Activated T-helper 1 cell treated with Interleukin-2 at 50 U/mL for 16 hours (primary cell): ENCODE measurements around the gene PDE6C.

Experiments used
- DNase-seq: peaks from one replicate; pipeline ENCODE4 v3.0.0-alpha.2; 2020; ENCODE audit warnings: low read depth

PDE6C gene

DNA sequence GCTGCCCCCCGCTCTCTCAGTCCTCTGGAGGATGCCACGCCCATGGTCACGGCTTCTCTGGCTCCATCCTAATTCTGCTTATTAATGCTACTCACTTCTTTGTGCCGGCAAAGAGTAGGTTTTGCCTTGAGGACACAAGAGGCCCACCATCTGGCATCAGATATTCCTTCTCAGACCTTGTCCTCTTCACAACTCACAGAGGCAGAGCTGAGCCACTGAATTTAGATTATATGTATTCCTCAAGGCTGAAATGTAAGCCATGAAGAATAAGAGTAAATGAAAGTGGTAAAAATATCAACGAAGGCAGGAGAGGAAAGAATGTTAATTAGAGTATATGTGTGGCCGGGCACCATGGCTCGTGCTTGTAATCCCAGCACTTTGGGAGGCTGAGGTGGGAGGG, 17.8 kb upstream of the PDE6C start:
- no peak for DNase-seq

DNA sequence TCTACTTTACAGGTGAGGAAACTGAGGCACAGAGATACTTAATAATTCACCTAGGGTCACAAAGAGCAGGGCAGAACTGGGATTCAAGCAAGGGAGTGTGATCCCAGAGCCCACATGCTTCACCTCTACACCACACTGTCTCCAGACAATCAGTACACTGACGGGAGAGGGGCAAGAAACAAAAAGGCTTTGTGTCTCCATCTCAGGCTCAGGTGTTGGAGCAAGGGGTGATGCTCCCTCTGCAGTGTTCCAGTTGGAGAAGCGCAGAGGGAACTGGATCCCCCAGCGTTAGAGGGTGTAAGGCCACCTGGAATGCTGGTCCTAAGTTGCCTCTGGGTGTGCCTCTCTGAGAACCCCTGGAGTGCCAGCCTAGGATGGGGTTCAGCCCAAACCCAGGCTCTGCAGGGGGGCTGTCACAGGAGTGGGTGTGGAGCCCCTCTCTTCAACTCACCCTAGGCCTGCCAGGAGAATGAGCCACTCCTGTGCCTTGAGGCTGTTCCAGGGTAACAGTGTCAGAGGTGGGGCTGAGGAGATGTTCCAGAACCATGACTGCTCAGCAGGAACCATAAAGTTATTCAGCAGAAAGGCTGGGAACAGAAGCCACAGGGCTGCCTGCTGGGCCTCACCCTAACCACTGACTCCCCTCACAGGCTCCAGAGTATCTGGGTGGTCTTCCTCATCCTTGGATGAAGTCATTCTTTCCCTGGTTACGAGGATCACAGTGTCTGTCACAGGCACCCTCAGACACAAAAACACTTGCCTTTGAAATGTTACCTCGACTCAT, 16.8 kb upstream of the PDE6C start:
- no peak for DNase-seq

DNA sequence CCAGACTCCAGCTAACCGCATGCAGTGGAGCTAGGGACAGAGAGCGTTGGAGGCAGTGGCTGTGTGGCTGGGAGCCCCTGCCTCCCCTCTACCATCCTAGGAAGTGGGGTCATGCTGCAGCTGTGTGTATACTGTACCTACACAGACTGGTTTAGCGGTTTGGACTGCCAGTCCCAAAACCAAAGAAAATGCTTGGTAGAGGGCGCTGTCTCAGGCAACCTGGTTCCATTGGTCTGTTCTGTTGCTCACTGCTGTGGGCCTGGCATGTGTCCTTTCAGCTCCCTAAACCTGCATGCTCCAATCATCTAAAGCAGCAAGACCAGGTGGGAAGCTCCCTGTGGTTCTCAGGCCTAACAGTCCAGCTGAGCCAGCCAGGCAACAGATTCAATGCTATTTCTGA, 15.8 kb upstream of the PDE6C start:
- DNase-seq = no peak

DNA sequence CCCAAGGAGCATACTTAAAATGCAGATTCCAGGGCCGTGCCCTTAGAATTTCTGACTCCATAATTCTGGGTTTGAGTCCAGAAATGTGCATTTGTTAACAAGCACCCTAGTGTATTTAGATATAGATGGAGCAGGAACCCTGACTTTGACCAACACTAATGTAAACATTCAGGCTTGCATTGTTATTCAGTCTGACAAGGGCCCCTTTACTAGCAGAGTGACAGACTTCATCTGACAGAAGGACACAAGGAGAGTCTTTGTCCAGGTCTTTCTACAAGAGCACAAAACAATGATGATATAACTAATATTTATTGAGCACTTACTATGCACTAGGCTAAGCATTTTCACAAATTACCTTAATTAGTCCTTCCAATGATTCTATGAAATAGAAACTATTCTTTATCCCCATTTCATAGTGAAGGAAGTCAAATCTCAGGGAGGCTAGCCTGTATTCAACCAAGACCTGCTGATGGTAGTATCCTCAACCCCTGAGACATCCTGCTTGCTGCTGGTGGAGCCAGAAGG, 15.2 kb upstream of the PDE6C start:
- no peak for DNase-seq

DNA sequence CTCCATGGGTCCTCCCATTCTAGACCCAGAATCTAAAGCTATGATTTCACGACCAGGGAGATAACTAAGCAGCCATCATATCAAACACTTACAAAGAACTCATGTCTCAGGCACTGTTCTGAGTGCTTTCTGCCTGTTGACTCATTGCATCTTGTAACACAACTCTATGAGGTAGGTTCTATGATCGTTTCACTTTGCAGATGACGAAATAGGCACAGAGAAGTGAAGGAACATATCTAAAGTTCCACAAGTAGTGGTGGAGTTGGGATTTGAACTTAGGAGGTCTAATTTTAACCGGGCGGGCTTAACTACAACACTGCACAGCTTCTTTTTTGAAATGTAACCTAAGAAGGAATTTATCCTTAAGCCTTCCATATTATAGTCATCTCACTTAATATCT, 14.2 kb upstream of the PDE6C start:
- DNase-seq = no peak

DNA sequence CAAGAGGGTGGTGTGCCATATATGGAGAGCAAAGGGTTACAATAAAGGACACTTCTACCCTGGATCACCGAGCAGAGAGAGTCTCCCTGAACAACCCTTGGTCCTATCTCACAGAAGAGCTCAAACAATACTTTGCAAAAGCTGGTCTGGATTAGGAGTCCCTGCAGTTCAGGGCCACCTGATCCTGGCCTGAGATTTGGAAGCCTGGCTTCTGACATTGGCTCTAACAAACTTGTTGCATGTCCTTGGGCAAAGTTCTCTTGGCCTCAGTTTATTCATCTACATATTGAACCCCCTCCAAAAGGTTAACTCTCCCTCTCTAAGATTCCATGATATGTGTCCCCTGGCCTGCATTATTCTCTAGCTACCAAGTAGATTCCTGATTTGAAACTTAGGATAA, 13.0 kb upstream of the PDE6C start:
- DNase-seq = no peak

DNA sequence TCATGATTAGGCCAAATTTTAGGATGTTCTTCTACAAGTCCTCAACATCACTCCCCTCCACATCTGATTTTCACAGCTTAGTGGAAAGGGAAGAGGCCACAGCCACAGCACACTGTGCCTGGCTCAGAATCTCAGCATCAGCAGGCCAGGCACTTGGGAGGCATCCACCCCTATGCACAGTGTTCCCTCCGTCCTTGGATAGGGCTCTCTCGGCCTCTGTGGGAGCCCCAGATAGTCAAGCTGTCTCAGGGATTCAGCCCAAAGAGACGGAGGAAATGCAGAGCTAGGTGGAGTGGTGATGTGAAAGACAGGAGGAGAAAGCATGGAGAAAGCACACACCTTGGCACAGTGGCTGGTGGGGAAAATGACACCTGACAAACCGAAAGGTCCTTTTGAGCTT, 12.6 kb upstream of the PDE6C start:
- DNase-seq = no peak

DNA sequence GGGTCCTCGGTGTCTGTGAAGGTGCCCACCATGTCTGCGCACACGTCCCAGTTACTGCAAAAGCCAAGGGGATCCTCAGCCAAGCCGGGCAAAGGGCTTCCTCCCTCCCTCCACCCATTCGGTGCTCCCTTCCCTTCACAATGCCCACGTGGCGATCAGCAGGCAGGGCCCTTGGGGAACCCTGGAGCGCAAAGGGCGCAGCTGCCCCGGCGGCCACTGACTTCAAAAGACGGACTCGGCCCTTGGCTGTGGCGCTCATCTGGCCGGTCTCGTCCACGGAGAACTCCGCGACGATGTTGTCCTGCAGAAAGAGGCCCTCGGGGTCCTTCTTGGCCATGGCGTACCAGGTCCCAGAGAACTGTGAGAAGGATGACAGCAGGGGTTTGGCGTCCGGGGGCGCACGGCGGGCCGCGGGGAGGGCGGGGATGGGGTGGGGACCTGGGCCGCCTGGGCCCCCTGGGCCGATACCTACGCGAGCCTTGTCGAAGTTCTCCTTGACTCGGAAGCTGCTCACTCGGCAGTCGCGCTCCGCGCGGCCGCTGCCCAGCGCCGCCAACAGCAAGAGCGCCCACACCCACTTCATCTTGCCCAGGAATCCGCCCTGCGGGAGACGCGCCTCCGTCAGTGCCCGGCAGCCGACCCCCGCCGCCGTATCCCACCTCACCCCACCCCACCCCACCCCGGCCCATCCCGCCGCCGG, 11.7 kb upstream of the PDE6C start:
- no peak for DNase-seq

DNA sequence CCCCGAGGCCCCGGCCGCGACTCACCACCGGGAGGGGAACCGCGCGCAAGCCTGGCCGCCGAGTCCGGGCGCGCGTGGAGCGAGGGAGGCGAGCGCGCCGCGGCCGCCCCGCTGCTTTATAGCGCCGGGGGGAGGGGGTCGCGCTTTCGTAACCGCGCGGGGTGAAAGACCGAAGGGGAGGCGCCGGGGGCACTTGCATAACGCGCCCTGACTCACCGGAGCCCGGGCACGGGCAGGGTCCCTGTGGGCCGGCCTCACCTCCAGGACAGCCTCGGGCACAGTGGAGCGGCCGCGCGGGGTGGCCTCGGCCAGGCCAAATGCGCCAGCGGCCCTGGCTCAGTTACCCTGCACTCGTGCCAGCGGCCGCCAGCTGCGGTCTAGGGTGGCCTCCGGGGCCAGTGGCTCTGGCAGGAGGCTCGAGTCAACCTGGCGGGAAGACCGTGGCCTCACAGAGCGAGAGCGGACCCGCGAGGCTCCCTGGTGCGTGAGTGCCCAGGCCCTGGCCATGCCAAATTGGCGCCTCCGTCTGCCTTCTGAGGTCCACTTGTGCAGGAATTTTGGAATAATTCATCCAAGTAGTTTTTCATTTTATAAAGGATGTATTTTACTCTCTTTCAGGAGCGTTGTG, 11.1 kb upstream of the PDE6C start, which contains the start of gene RBP4:
RBP4 (minus strand) TSS at position 90 of the 628 bp plus-strand sequence. CDS start 207 bp downstream, outside the sequence.
- DNase-seq = no peak

DNA sequence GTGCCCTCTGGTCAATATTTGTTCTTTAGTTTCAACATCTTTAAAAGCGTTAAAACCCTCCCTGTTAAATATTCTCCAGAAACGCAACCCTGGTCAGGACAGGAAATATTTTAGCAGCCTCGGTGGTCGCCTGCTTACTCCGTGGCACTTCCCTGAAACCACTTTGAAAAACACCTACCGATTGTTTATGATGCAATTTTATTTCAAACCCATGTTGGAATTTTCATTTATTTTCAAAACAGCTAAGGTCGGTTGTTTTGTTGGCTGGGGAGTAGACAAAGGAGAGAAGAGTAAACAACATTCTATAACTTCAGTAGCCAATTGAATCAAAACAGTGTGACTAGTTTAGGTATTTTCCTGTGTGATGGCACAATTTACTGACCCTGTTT, 10.6 kb upstream of the PDE6C start:
- no peak for DNase-seq

DNA sequence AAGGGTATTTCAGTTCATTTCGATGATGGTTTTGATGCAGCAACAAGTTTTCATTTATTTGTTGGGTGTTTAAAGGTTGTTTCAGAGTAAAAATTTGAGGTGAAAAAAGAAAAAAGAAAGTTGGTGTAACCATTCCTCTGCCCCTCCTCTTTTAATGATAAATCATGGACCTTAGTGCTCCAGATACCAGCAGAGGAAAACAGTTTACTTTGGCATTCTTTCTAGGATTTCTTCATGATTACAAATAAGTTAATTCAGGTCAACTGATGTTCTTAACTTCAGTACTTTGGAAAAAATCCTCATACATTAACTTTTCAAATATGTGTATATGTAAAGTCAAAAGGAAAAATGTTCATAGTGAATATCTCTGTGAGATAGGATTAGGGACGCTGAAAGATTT, 9.3 kb upstream of the PDE6C start:
- no peak for DNase-seq

DNA sequence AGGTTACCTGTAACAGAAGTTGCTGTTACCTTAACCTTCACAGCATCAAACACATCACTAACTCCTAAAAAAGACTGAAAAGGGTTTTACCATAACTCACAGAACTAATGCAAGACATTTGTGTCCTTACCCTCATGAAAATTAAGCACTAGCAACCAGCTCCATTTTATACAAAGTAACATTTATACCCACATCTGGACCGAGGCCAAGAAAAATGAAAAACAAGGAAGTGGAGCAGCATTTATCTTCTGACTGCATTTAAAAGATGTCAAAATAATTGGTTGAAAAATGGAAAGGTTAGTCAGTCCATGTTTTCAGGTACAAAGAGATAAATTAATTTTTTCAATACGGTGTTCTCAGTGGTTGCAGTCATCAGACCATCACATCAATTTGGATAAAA, 8.2 kb upstream of the PDE6C start:
- DNase-seq = no peak

DNA sequence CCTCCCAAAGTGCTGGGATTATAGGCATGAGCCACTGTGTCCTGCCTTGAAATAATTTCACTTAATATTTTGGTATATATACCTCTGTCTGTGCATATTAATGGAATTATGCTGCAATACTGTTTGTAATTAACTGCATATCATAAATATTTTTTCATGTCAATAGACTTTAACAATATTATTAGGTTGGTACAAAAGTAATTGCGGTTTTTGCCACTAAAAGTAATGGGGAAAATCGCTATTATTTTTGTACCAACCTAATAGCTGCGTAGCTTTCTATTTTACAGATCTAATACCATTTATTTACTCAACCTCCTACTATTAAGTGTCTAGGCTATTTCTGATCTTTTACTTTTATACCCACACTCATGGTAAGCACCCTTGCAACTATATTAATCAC, 3.9 kb upstream of the PDE6C start:
- DNase-seq = no peak

DNA sequence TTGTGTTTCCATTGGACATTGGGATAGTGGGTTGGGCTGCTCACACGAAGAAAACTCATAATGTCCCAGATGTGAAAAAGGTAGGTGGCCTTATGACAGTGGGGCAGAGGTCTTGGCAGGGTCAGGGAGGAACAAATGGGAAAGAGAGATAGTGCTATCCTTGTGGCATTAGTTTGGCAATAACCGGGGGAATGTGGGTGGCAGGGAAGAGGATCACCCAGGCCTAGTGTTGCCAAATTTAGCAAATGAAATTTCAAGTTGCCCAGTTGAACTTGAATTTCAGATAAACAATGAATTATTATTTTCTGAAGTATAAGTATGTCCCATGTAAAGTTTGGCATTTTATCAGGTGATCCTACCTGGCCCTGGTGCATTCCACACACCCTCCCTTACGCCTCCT, 789 bp downstream of the PDE6C start:
- DNase-seq = no peak

DNA sequence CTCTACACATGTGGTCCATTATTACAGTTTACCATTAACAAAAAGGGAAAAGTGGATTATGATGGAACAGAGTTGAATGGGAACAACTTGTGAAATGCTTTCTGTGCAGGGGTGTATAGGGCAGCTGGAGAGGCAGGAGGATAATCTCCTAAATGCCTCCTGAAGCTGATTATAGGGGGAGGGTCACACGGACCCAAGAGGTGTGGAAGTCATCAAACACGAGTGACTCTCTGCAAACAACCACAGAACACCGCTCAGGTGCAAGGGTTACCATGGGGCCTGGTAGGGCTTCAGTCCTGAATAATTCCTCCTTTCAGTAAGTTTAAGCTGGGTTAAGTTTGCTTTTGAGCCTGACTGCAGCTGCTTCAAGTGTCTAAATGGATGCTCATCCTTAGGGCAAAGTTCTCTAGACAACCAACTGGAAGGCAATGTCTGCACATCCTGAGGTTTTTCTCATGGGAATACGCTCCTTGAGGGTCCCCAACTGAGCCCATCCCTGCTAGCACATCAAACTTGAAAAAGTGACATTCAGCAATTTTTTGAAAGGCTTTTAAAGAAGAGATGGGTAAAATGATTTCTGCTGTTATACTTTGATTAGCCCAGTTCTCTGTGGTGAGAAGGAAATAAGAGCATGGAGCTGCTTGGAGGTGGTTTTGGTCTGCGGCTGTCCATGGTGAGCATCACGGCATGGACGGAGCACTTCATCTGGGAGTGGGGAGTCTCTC, 1.9 kb downstream of the PDE6C start:
- DNase-seq = no peak

DNA sequence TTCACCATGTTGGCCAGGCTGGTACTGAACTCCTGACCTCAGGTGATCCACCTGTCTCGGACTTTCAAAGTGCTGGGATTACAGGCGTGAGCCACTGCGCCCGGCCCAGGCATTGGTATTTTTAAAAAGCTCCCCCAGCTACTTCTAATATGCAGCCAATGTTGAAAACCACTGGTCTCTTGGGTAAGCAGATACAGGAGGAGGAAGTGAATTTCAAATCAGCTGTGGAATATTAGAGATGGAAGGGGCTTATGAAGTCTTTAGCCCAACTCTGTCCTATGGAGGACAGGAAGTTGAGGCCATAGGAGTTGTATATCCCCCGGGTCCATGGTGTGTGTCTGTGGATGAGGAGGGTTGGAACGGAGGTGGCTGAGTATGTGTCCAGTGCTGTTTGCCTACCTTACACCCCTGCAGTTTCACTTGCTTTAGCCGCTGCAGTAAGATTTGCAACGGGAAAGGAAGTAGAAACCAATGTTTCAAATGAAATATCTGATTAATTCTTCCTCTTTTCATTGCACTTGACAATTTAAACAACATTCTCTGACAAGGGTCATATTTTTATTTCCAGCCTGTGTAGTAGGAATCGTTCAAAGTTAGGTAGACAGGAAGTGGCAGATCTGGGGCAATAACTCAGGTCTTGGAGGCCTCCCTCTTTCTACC, 3.4 kb downstream of the PDE6C start:
- DNase-seq = no peak

DNA sequence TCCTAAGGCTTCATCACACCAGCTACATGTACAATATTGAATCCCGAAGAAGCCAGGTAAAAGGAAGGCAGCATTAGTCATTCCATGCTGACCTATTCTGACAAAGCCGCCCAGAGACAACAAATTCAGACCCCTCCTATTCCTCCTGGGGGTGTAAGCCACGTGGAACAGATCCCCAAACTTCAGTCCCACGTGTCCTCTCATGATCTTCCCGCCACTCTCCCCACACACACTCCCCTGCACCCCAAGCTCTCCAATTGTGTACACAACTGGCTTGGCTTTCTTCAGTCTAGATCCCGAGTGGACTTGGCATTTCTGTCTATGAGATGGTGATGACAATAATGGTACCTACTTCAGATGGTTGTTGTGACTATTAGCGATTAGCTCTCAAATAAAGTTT, 8.6 kb downstream of the PDE6C start:
- no peak for DNase-seq

DNA sequence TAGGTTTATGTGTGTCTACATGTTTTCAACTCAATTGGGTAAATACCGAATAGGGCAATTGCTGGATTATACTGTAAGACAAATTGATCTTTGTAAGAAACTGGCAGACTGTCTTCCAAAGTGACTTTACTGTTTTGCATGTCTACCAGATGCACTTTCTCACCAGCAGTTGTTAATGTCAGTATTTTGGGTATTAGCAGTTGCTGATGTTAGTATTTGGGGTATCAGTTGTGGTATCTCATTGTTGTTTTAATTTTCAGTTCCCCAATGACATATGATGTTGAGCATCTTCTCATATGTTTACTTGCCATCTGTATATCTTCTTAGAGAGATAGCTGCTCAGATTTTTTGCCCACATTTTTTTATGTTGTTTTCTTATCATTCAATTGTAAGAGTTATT, 10.6 kb downstream of the PDE6C start:
- DNase-seq = no peak

DNA sequence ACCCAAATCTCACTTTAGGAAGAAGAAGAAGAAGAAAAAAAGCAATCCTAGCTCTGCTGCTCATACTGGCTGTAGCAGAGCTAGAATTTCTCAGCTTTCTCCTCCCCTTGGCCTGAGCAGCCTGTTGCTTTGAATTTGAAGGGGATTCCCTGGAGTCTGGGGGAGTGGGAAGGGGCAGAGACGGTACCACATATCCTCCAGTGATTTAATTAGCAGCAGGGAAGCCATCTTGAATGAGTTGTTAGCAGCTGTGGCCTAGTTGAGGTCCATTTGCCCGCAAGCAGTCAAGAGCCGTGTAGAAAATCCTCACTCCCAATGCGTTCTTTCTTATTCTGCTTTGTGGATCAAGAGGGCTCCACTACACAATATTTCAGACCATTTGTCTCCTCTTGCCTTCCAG, 16.5 kb downstream of the PDE6C start:
- DNase-seq = no peak

DNA sequence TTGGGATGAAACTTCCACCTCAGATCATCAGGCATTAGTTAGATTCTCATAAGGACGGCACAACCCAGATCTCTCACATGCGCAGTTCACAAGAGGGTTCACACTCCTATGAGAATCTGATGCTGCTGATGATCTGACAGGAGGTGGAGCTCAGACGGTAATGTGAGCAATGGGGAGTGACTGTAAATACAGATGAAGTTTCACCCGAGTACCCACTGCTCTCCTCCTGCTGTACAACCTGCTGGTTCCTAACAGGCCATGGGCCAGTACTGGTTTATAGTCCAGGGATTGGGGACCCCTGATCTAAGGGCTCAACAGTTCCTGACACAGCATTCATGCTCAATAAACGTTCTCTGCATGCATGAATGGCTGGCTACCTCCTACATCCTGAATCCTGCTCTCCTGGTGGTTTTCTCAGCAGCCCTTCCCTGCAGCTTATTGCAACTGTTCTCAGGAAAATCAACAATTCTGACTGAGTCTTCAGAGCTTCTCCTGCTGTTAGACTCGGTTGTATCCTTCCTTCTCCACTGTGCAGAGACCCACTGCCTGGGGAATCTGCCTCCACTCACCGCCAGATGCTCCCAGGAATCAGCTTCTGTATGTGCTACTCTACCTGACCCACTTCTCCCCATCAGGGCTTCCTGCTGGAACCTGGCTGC, 17.4 kb downstream of the PDE6C start:
- DNase-seq = no peak
